GM23338 (cell line): ENCODE results near the gene DPH6. TPM values are rescaled to one million over a fixed set of nuclear protein-coding genes. Genes with fewer than 3 reads are reported as not detected.
A peak's percentile ranks its signal among the peaks of the same experiment; 100 is the strongest.

Source experiments
- ATAC-seq: fragments of 200-7000 bp; cut with Tn5 transposase; 3 replicates; pipeline ENCODE4 v1.9.1; 2020
- DNase-seq: peaks from one replicate; pipeline ENCODE4 v3.0.0-alpha.2; 2015; ENCODE audit warnings: low spot score
- H2AFZ ChIP-seq: fragments of 200-600 bp; sonication (generic); 2 replicates; pipeline ENCODE4 v1.8.0; 2016; ENCODE audit warnings: antibody characterized with exemption, mild to moderate bottlenecking, moderate library complexity
- H3F3A ChIP-seq: fragments of 200-600 bp; sonication (generic); replicated peaks from 2 replicates; pipeline ENCODE4 v1.8.0; 2017; ENCODE audit warnings: antibody characterized with exemption, mixed run types, low read depth
- H3K27ac ChIP-seq: fragments of 200-600 bp; sonication (generic); 2 replicates; pipeline ENCODE4 v1.6.1; 2016; ENCODE audit warnings: low read depth
- H3K27me3 ChIP-seq: fragments of 200-600 bp; sonication (generic); 2 replicates; pipeline ENCODE4 v1.8.0; 2016; ENCODE audit warnings: mild to moderate bottlenecking, mixed run types, moderate library complexity; ENCODE audit not compliant: insufficient read depth
- H3K36me3 ChIP-seq: fragments of 200-600 bp; sonication (generic); 2 replicates; pipeline ENCODE4 v1.8.0; 2016; ENCODE audit warnings: mild to moderate bottlenecking; ENCODE audit not compliant: insufficient read depth
- H3K4me1 ChIP-seq: fragments of 200-600 bp; sonication (generic); 2 replicates; pipeline ENCODE4 v1.8.0; 2016; ENCODE audit warnings: mild to moderate bottlenecking, moderate library complexity; ENCODE audit not compliant: insufficient read depth
- H3K4me2 ChIP-seq: fragments of 200-600 bp; sonication (generic); 2 replicates; pipeline ENCODE4 v1.7.1; 2017; ENCODE audit warnings: mixed run types
- H3K4me3 ChIP-seq: fragments of 200-600 bp; sonication (generic); 2 replicates; pipeline ENCODE4 v1.6.1; 2016; ENCODE audit warnings: mixed run types
- H3K79me2 ChIP-seq: fragments of 200-600 bp; sonication (generic); replicated peaks from 2 replicates; pipeline ENCODE4 v1.8.0; 2017; ENCODE audit warnings: mild to moderate bottlenecking; ENCODE audit not compliant: insufficient read depth
- H3K9me2 ChIP-seq: fragments of 200-600 bp; sonication (generic); 2 replicates; pipeline ENCODE4 v1.8.0; 2017; ENCODE audit not compliant: insufficient read depth
- H4K20me1 ChIP-seq: fragments of 200-600 bp; sonication (generic); replicated peaks from 2 replicates; pipeline ENCODE4 v1.8.0; 2017; ENCODE audit warnings: mild to moderate bottlenecking; ENCODE audit not compliant: insufficient read depth
- H3K27ac Mint-ChIP-seq: 2 replicates; pipeline ENCODE4 v1.8.0; 2020; ENCODE audit warnings: inconsistent platforms, mild to moderate bottlenecking, moderate library complexity, mixed read lengths
- H3K27me3 Mint-ChIP-seq: 3 replicates; pipeline ENCODE4 v1.8.0; 2022; ENCODE audit warnings: low read depth, mild to moderate bottlenecking, moderate library complexity, mixed read lengths, inconsistent platforms; ENCODE audit not compliant: insufficient read depth, poor library complexity
- H3K36me3 Mint-ChIP-seq: 3 replicates; pipeline ENCODE4 v1.8.0; 2021; ENCODE audit warnings: low read depth, mild to moderate bottlenecking, inconsistent platforms, moderate library complexity, mixed read lengths
- H3K4me1 Mint-ChIP-seq: 3 replicates; pipeline ENCODE4 v1.8.0; 2020; ENCODE audit warnings: mild to moderate bottlenecking, inconsistent platforms, mixed read lengths
- H3K4me3 Mint-ChIP-seq: 3 replicates; pipeline ENCODE4 v1.8.0; 2021; ENCODE audit warnings: moderate library complexity, mild to moderate bottlenecking, inconsistent platforms, mixed read lengths
- H3K9me3 Mint-ChIP-seq: 3 replicates; pipeline ENCODE4 v1.8.0; 2020; ENCODE audit warnings: moderate library complexity, mild to moderate bottlenecking, inconsistent platforms, mixed read lengths
- CREB1 ChIP-seq: fragments of 250-450 bp; sonication (Bioruptor Pico); IDR thresholded peaks from 2 replicates; pipeline ENCODE4 v1.5.0; 2020; ENCODE audit warnings: low read depth, mild to moderate bottlenecking, moderate library complexity
- ETS1 ChIP-seq: IDR thresholded peaks from 2 replicates; pipeline ENCODE4 v1.6.1; 2016; ENCODE audit warnings: antibody characterized with exemption
- EZH2 ChIP-seq: fragments of 200-600 bp; sonication (generic); IDR thresholded peaks from one replicate; pipeline ENCODE4 v1.8.0; 2017; ENCODE audit warnings: antibody characterized with exemption, mild to moderate bottlenecking, low read depth; ENCODE audit not compliant: unreplicated experiment
- EZH2phosphoT487 ChIP-seq: fragments of 200-600 bp; sonication (generic); IDR thresholded peaks from one replicate; pipeline ENCODE4 v1.8.1; 2018; ENCODE audit warnings: antibody characterized with exemption; ENCODE audit not compliant: unreplicated experiment
- NANOG ChIP-seq: IDR thresholded peaks from 2 replicates; pipeline ENCODE4 v1.6.1; 2016; ENCODE audit warnings: antibody characterized with exemption, borderline replicate concordance
- POLR2AphosphoS5 ChIP-seq: IDR thresholded peaks from 2 replicates; pipeline ENCODE4 v1.6.1; 2016; ENCODE audit warnings: antibody characterized with exemption, low read depth
- ZNF114 ChIP-seq: fragments of 250-450 bp; sonication (Bioruptor Pico); IDR thresholded peaks from 2 replicates; pipeline ENCODE4 v1.5.0; 2020; ENCODE audit warnings: mild to moderate bottlenecking, moderate library complexity
- ZNF331 ChIP-seq: fragments of 250-450 bp; sonication (Bioruptor Pico); IDR thresholded peaks from 2 replicates; pipeline ENCODE4 v1.5.0; 2020; ENCODE audit warnings: low read depth, mild to moderate bottlenecking, moderate library complexity
- polyA plus RNA-seq: library from polyadenylated mRNA; unstranded; fragments of >200 nt; fragmentation: Nextera tagmentation; extraction: Ambion mirVana; gene quantifications from 2 replicates; pipeline ENCODE4 v1.2.1, GENCODE V29; 2016
- total RNA-seq: library from RNA; depleted of rRNA; stranded (reverse); fragments of >200 nt; shearing (Covaris generic); gene quantifications from 2 replicates; pipeline ENCODE4 v1.2.3, GENCODE V29; 2014
- TF ChIP-seq, protein P1 (sequence below): fragments of 250-450 bp; sonication (Bioruptor Pico); IDR thresholded peaks from 2 replicates; pipeline ENCODE4 v1.5.0; 2020; ENCODE audit warnings: mild to moderate bottlenecking, moderate library complexity
- TF ChIP-seq, protein P2 (sequence below): IDR thresholded peaks from one replicate; pipeline ENCODE4 v1.6.1; 2018; ENCODE audit warnings: antibody characterized with exemption; ENCODE audit not compliant: unreplicated experiment
- TF ChIP-seq, protein P3 (sequence below), 2 experiments: fragments of 200-600 bp in 1 of 2; sonication (generic) in 1 of 2; conservative IDR thresholded peaks; 2 replicates each; pipeline versions ENCODE4 v1.5.1 to v1.6.1; 2016 to 2017; ENCODE audit warnings: antibody characterized with exemption in 2 of 2, low read depth in 2 of 2, mild to moderate bottlenecking in 2 of 2, moderate library complexity in 1 of 2

The DPH6 gene
- total and polyA plus RNA-seq, 2 experiments from 2014 or later: 37.9 to 46.9 TPM

GRCh38 chr15:35559683-35560082, 13.7 kb upstream of the DPH6 start (continued):
- TF ChIP-seq, protein P1, sequence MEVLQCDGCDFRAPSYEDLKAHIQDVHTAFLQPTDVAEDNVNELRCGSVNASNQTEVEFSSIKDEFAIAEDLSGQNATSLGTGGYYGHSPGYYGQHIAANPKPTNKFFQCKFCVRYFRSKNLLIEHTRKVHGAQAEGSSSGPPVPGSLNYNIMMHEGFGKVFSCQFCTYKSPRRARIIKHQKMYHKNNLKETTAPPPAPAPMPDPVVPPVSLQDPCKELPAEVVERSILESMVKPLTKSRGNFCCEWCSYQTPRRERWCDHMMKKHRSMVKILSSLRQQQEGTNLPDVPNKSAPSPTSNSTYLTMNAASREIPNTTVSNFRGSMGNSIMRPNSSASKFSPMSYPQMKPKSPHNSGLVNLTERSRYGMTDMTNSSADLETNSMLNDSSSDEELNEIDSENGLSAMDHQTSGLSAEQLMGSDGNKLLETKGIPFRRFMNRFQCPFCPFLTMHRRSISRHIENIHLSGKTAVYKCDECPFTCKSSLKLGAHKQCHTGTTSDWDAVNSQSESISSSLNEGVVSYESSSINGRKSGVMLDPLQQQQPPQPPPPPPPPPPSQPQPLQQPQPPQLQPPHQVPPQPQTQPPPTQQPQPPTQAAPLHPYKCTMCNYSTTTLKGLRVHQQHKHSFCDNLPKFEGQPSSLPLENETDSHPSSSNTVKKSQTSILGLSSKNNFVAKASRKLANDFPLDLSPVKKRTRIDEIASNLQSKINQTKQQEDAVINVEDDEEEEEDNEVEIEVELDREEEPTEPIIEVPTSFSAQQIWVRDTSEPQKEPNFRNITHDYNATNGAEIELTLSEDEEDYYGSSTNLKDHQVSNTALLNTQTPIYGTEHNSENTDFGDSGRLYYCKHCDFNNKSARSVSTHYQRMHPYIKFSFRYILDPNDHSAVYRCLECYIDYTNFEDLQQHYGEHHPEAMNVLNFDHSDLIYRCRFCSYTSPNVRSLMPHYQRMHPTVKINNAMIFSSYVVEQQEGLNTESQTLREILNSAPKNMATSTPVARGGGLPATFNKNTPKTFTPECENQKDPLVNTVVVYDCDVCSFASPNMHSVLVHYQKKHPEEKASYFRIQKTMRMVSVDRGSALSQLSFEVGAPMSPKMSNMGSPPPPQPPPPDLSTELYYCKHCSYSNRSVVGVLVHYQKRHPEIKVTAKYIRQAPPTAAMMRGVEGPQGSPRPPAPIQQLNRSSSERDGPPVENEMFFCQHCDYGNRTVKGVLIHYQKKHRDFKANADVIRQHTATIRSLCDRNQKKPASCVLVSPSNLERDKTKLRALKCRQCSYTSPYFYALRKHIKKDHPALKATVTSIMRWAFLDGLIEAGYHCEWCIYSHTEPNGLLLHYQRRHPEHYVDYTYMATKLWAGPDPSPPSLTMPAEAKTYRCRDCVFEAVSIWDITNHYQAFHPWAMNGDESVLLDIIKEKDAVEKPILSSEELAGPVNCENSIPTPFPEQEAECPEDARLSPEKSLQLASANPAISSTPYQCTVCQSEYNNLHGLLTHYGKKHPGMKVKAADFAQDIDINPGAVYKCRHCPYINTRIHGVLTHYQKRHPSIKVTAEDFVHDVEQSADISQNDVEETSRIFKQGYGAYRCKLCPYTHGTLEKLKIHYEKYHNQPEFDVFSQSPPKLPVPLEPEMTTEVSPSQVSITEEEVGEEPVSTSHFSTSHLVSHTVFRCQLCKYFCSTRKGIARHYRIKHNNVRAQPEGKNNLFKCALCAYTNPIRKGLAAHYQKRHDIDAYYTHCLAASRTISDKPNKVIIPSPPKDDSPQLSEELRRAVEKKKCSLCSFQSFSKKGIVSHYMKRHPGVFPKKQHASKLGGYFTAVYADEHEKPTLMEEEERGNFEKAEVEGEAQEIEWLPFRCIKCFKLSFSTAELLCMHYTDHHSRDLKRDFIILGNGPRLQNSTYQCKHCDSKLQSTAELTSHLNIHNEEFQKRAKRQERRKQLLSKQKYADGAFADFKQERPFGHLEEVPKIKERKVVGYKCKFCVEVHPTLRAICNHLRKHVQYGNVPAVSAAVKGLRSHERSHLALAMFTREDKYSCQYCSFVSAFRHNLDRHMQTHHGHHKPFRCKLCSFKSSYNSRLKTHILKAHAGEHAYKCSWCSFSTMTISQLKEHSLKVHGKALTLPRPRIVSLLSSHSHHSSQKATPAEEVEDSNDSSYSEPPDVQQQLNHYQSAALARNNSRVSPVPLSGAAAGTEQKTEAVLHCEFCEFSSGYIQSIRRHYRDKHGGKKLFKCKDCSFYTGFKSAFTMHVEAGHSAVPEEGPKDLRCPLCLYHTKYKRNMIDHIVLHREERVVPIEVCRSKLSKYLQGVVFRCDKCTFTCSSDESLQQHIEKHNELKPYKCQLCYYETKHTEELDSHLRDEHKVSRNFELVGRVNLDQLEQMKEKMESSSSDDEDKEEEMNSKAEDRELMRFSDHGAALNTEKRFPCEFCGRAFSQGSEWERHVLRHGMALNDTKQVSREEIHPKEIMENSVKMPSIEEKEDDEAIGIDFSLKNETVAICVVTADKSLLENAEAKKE (CRISPR knock-in tag): no peak

- Histone ChIP-seq H3K4me2 (no peak overlapping the region), H3K27ac (no peak overlapping the region), H3K79me2 (no peaks in the 10 kb centered on the region), H3K36me3 (no peaks in the 10 kb centered on the region), H3K27me3 (no peaks in the 10 kb centered on the region), H4K20me1 (no peaks in the 10 kb centered on the region), H3K4me1 (no peaks in the 10 kb centered on the region), H3K4me3 (no peak overlapping the region), H3K9me2 (no peaks in the 10 kb centered on the region), H3F3A (no peaks in the 10 kb centered on the region), H2AFZ (no peak overlapping the region)
- H3K9me3 Mint-ChIP-seq: no peaks in the 10 kb centered on the region
- ATAC-seq: no peak
- H3K4me1 Mint-ChIP-seq: peaks cover 9% of the 10 kb centered on the region
- no peaks in the 10 kb centered on the region for H3K36me3 Mint-ChIP-seq
- no peaks in the 10 kb centered on the region for H3K27me3 Mint-ChIP-seq
- H3K27ac Mint-ChIP-seq: peak overlapping the region; percentile 19; the same call in 1 of the 2 replicates
- DNase-seq: no peak
- H3K4me3 Mint-ChIP-seq: no peak overlapping the region
- TF ChIP-seq ZNF114 (CRISPR knock-in tag) (no peak), POLR2AphosphoS5 (no peak), ETS1 (no peak), CREB1 (CRISPR knock-in tag) (no peak), EZH2 (no peak), EZH2phosphoT487 (no peak), NANOG (no peak), ZNF331 (CRISPR knock-in tag) (no peak)
- TF ChIP-seq, protein P2, sequence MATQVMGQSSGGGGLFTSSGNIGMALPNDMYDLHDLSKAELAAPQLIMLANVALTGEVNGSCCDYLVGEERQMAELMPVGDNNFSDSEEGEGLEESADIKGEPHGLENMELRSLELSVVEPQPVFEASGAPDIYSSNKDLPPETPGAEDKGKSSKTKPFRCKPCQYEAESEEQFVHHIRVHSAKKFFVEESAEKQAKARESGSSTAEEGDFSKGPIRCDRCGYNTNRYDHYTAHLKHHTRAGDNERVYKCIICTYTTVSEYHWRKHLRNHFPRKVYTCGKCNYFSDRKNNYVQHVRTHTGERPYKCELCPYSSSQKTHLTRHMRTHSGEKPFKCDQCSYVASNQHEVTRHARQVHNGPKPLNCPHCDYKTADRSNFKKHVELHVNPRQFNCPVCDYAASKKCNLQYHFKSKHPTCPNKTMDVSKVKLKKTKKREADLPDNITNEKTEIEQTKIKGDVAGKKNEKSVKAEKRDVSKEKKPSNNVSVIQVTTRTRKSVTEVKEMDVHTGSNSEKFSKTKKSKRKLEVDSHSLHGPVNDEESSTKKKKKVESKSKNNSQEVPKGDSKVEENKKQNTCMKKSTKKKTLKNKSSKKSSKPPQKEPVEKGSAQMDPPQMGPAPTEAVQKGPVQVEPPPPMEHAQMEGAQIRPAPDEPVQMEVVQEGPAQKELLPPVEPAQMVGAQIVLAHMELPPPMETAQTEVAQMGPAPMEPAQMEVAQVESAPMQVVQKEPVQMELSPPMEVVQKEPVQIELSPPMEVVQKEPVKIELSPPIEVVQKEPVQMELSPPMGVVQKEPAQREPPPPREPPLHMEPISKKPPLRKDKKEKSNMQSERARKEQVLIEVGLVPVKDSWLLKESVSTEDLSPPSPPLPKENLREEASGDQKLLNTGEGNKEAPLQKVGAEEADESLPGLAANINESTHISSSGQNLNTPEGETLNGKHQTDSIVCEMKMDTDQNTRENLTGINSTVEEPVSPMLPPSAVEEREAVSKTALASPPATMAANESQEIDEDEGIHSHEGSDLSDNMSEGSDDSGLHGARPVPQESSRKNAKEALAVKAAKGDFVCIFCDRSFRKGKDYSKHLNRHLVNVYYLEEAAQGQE: no peak
- TF ChIP-seq, protein P3, sequence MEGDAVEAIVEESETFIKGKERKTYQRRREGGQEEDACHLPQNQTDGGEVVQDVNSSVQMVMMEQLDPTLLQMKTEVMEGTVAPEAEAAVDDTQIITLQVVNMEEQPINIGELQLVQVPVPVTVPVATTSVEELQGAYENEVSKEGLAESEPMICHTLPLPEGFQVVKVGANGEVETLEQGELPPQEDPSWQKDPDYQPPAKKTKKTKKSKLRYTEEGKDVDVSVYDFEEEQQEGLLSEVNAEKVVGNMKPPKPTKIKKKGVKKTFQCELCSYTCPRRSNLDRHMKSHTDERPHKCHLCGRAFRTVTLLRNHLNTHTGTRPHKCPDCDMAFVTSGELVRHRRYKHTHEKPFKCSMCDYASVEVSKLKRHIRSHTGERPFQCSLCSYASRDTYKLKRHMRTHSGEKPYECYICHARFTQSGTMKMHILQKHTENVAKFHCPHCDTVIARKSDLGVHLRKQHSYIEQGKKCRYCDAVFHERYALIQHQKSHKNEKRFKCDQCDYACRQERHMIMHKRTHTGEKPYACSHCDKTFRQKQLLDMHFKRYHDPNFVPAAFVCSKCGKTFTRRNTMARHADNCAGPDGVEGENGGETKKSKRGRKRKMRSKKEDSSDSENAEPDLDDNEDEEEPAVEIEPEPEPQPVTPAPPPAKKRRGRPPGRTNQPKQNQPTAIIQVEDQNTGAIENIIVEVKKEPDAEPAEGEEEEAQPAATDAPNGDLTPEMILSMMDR (conservative IDR thresholded peaks at IDR 0.05; ENCODE audit: low read depth in 2 of 2): no peak
These were observed 11.6 kb upstream of the DPH6 start for GRCh38 chr15:35557544-35557943.
